Activated B cell treated with CpG ODN at 0.5 μM for 24 hours (primary cell): ENCODE measurements around the gene CIDEB. TPM values are rescaled to one million over a fixed set of nuclear protein-coding genes. Genes with fewer than 3 reads are reported as not detected.

Experiments
- ATAC-seq: fragments of 200-7000 bp; cut with Tn5 transposase; one replicate; pipeline ENCODE4 v1.10.0; 2021; ENCODE audit warnings: low read depth, mild to moderate bottlenecking, moderate library complexity
- CTCF ChIA-PET: fragments of 350-600 bp; sonication (Branson Sonifier 250); formaldehyde crosslinking; loops from one replicate; lab custom pipeline; 2021; ENCODE audit warnings: antibody characterized with exemption; lab: Charles Lee
- POLR2A ChIA-PET: fragments of 350-600 bp; sonication (Branson Sonifier 250); formaldehyde crosslinking; loops from one replicate; lab custom pipeline; 2021; ENCODE audit warnings: antibody characterized with exemption; lab: Charles Lee
- DNase-seq: peaks from one replicate; pipeline ENCODE4 v3.0.0; 2022
- H3K27ac Mint-ChIP-seq: one replicate; pipeline ENCODE4 v1.8.0; 2020; ENCODE audit warnings: mixed read lengths
- H3K27me3 Mint-ChIP-seq: one replicate; pipeline ENCODE4 v1.8.0; 2021; ENCODE audit warnings: mixed read lengths
- H3K36me3 Mint-ChIP-seq: one replicate; pipeline ENCODE4 v1.8.0; 2021; ENCODE audit warnings: low read depth, mixed read lengths
- H3K4me1 Mint-ChIP-seq: one replicate; pipeline ENCODE4 v1.8.0; 2021; ENCODE audit warnings: mixed read lengths
- H3K4me3 Mint-ChIP-seq: one replicate; pipeline ENCODE4 v1.8.0; 2020; ENCODE audit warnings: mild to moderate bottlenecking, mixed read lengths
- H3K9me3 Mint-ChIP-seq: one replicate; pipeline ENCODE4 v1.8.0; 2020; ENCODE audit warnings: mixed read lengths
- intact Hi-C: fragments of 100-400 bp; cut with micrococcal nuclease; formaldehyde crosslinking; loops from one replicate; pipeline ENCODE4 v1.15.1; 2024
- total RNA-seq: library from RNA; stranded (reverse); gene quantifications from 2 replicates; pipeline ENCODE4 v1.2.3, GENCODE V29; 2022
- TF ChIP-seq, protein P1 (sequence below): fragments of 200-600 bp; IDR thresholded peaks from one replicate; pipeline ENCODE4 v1.8.0; 2022; ENCODE audit warnings: antibody characterized with exemption, mild to moderate bottlenecking

CIDEB gene
- total RNA-seq, 1 donor from 2014 or later = 9.2 TPM

DNA sequence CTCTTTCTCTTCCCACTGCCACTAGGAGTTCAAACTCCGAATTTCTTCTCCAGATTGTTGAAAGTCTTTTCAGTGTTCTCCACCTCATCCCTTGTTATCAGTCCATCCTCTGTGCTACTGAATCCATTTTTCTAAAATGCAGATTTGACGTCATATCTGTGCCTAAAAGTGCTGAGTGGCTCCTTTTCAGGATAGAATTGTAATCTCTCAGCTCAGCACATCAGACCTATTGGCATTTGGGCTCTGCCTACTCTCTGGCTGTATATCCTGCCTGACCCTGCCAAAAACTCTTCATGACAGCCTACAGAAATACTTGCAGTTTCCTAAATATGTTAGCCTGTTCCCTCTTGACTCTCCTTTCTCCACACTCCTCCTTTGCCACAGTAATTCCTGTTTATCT lies 35.3 kb downstream of the CIDEB start:
- Mint-ChIP-seq H3K4me3 (peak overlapping the region; percentile 90), H3K9me3 (no peaks in the 10 kb centered on the region), H3K36me3 (peaks cover 23% of the 10 kb centered on the region), H3K27me3 (no peaks in the 10 kb centered on the region), H3K4me1 (peaks cover 68% of the 10 kb centered on the region), H3K27ac (peak overlapping the region; percentile 96)
- DNase-seq (no peak), ATAC-seq (no peak)
- TF ChIP-seq, protein P1, sequence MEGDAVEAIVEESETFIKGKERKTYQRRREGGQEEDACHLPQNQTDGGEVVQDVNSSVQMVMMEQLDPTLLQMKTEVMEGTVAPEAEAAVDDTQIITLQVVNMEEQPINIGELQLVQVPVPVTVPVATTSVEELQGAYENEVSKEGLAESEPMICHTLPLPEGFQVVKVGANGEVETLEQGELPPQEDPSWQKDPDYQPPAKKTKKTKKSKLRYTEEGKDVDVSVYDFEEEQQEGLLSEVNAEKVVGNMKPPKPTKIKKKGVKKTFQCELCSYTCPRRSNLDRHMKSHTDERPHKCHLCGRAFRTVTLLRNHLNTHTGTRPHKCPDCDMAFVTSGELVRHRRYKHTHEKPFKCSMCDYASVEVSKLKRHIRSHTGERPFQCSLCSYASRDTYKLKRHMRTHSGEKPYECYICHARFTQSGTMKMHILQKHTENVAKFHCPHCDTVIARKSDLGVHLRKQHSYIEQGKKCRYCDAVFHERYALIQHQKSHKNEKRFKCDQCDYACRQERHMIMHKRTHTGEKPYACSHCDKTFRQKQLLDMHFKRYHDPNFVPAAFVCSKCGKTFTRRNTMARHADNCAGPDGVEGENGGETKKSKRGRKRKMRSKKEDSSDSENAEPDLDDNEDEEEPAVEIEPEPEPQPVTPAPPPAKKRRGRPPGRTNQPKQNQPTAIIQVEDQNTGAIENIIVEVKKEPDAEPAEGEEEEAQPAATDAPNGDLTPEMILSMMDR = no peak
- POLR2A ChIA-PET = interaction anchor here (0.7 to 9.8 kb wide), 11 partner anchors 8 to 261 kb away, joined by 3 to 175 read pairs (median 18); partner anchors contain the start of genes CBLN3, CHMP4A, DHRS1 and IRF9
- CTCF ChIA-PET = interaction anchor here (0.6 to 2.5 kb wide), 5 partner anchors 25 to 1143 kb away, joined by 3 to 30 read pairs (median 5); partner anchors contain the start of gene TINF2
- intact Hi-C loops = loop anchor here (5.0 kb wide), 2 partner anchors 40 to 95 kb away; partner anchors contain the start of genes GMPR2, NEDD8 and NFATC4

DNA sequence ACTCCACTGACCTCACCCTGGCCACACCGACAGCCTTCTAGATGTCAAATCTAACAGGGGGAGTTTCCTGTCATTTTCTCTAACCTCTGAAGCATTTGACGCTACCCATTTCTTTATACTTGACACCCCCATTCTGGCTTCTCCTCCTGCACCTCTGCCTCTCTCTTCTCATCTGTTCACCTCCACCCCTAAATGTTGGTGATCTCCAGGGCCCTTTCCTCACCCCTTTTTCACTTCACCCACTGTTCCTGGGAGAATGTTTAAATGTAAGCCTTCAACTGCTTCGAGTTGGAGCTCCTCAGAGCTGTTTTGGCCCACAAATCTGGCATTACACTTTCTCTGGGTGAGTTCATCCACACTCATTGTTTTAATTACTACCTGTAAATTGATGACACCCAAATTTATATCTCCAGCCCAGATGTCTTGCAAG lies 35.9 kb downstream of the CIDEB start:
- no peak for ATAC-seq
- peaks cover 62% of the 10 kb centered on the region for H3K4me1 Mint-ChIP-seq
- TF ChIP-seq, protein P1 = no peak
- H3K27me3 Mint-ChIP-seq = no peaks in the 10 kb centered on the region
- H3K36me3 Mint-ChIP-seq = peaks cover 29% of the 10 kb centered on the region
- H3K9me3 Mint-ChIP-seq = no peaks in the 10 kb centered on the region
- DNase-seq = no peak
- H3K27ac Mint-ChIP-seq = peak overlapping the region; percentile 96
- intact Hi-C loops = loop anchor here (1.0 to 5.0 kb wide), 10 partner anchors 7 to 158 kb away; partner anchors contain the start of genes DCAF11, GMPR2, MDP1 and NEDD8
- CTCF ChIA-PET = interaction anchor here (0.6 to 2.5 kb wide), 12 partner anchors 8 to 1143 kb away, joined by 3 to 30 read pairs (median 4); partner anchors contain the start of genes TINF2 and TM9SF1
- POLR2A ChIA-PET = interaction anchor here (0.7 to 9.8 kb wide), 25 partner anchors 9 to 260 kb away, joined by 3 to 175 read pairs (median 7); partner anchors contain the start of genes CBLN3, CHMP4A, DHRS1 and GMPR2
- H3K4me3 Mint-ChIP-seq = peak overlapping the region; percentile 90

DNA sequence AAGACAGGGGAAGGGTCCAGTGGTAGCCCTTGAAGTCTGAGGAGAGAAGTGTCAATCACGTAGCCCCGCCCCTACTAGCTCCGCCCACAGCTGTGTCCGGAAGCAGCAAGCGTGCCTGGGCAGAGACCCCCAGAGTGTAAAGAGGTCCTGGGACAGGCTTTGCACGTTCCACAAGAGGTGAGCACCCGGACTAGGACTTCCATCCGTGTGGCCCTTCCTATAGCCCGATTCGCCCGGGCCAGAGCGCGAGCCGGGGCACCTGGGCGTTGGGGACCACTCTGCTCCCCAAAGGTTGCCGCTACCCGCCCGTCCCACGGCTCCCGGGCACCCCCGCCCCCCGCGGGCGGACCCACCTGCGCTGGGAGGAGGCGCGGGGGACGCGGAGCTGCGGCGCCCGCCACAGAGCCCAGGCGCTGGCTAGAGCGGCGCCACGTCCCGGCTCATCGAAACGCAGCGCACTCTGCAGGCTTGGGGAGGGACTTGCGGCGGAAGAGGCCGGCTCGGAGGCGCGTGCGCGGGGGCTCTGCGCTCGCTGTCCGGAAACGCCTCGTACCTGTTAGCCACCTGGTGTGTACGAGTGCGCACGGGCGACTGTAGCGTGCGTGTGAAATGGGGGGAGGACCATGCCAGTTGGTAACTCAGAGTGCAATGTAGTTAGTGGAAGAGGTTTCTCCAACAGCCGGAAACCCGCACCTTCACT lies 36.5 kb downstream of the CIDEB start, which contains the start of gene RABGGTA:
TSS of gene RABGGTA (minus strand) at position 464 of the 700 bp plus-strand sequence. CDS start 482 bp downstream, outside the sequence.
- Mint-ChIP-seq H3K9me3 (no peaks in the 10 kb centered on the region), H3K27ac (peak within 1 kb of the TSS; percentile 96), H3K4me1 (peaks cover 57% of the 10 kb centered on the region), H3K36me3 (peaks cover 34% of the 10 kb centered on the region), H3K27me3 (no peaks in the 10 kb centered on the region), H3K4me3 (peak within 1 kb of the TSS; percentile 90)
- TF ChIP-seq, protein P1 = no peak
- peak; percentile 88 for DNase-seq
- ATAC-seq = peak; percentile 83
- ChIA-PET CTCF (interaction anchor here (0.6 to 2.5 kb wide), 15 partner anchors 8 to 158 kb away, joined by 3 to 30 read pairs (median 4); partner anchors contain the start of genes CBLN3, DHRS1, KHNYN and MDP1), POLR2A (interaction anchor here (0.6 to 9.8 kb wide), 29 partner anchors 9 to 176 kb away, joined by 3 to 175 read pairs (median 7); partner anchors contain the start of genes CBLN3, CHMP4A, DCAF11 and DHRS1)
- intact Hi-C loops = loop anchor here (1.0 to 5.0 kb wide), 10 partner anchors 8 to 157 kb away; partner anchors contain the start of genes DCAF11, GMPR2, MDP1 and NEDD8

DNA sequence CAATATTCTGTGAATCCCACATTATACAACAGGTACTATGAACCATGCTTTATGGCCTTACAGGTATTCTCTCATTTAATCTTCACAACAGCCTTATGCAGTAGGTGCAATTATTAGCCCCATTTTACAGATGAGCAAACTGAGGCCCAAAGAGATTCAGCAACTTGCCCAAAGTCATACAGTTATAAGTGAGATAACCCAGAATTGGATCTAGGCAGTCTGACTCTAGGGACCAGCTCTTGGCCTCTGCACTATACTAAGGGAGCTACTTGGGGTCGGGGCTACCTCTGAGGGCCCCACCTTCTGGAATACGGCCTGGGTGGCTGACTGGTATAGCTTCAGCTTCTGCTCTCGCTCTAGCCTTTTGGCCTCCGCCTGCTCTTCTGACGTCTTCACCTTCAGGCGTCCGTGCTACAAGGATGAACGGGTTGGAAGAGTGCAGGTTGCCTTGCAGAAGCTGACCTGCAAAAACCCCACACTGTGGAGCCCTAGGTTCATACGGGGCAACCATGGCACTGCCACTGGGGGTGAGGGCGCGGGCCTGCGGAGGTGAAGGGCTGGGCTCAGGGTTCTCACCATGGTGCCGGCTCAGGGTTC lies 37.1 kb downstream of the CIDEB start:
- intact Hi-C loops = loop anchor here (1.0 to 5.0 kb wide), 10 partner anchors 9 to 156 kb away; partner anchors contain the start of genes DCAF11, GMPR2, MDP1 and NEDD8

More for the DNA sequence above, 37.1 kb downstream of the CIDEB start:
- Mint-ChIP-seq H3K27me3 (no peaks in the 10 kb centered on the region), H3K36me3 (peaks cover 40% of the 10 kb centered on the region), H3K27ac (peak overlapping the region; percentile 94), H3K9me3 (no peaks in the 10 kb centered on the region), H3K4me1 (peaks cover 55% of the 10 kb centered on the region), H3K4me3 (peak overlapping the region; percentile 90)
- ChIA-PET CTCF (interaction anchor here (0.6 to 2.5 kb wide), 14 partner anchors 9 to 159 kb away, joined by 3 to 30 read pairs (median 4); partner anchors contain the start of genes CBLN3, DHRS1, KHNYN and MDP1), POLR2A (interaction anchor here (0.6 to 9.8 kb wide), 28 partner anchors 8 to 175 kb away, joined by 3 to 175 read pairs (median 7); partner anchors contain the start of genes CBLN3, CHMP4A, DCAF11 and DHRS1)
- DNase-seq (no peak), ATAC-seq (no peak)
- TF ChIP-seq, protein P1 = no peak
